GM21447 (cell line): Measurements from ENCODE around the gene LCP2.
A peak's percentile ranks its signal among the peaks of the same experiment; 100 is the strongest.

Experiments used
- ATAC-seq: cut with Tn5 transposase; IDR thresholded peaks from one replicate; pipeline ENCODE4 v1.9.1; 2021; ENCODE audit not compliant: unreplicated experiment

LCP2 gene

GRCh38 chr5:170276140-170276539 lies 21.4 kb downstream of the LCP2 start:
- no peak for ATAC-seq

- no peak for ATAC-seq
Measured at GRCh38 chr5:170275376-170275994, 22.1 kb downstream of the LCP2 start.

- no peak for ATAC-seq
Measured at GRCh38 chr5:170273968-170274710, 23.4 kb downstream of the LCP2 start.

GRCh38 chr5:170270293-170271069 lies 27.1 kb downstream of the LCP2 start:
- no peak for ATAC-seq

- no peak for ATAC-seq
Measured at GRCh38 chr5:170269579-170269978, 28.0 kb downstream of the LCP2 start.

GRCh38 chr5:170268884-170269283 lies 28.7 kb downstream of the LCP2 start:
- no peak for ATAC-seq

- ATAC-seq = no peak
Measured at GRCh38 chr5:170268153-170268689, 29.4 kb downstream of the LCP2 start.

GRCh38 chr5:170267431-170268152 lies 30.0 kb downstream of the LCP2 start:
- peak; percentile 86 for ATAC-seq

GRCh38 chr5:170266570-170267381 lies 30.8 kb downstream of the LCP2 start:
- no peak for ATAC-seq

- no peak for ATAC-seq
Measured at GRCh38 chr5:170265522-170265921, 32.1 kb downstream of the LCP2 start.

- ATAC-seq = no peak
Measured at GRCh38 chr5:170263906-170264305, 33.7 kb downstream of the LCP2 start.

GRCh38 chr5:170262061-170263045 lies 35.2 kb downstream of the LCP2 start:
- ATAC-seq = no peak

GRCh38 chr5:170261528-170262043 lies 36.0 kb downstream of the LCP2 start:
- no peak for ATAC-seq

GRCh38 chr5:170257370-170257769 lies 40.2 kb downstream of the LCP2 start:
- no peak for ATAC-seq

GRCh38 chr5:170256571-170256970 lies 41.0 kb downstream of the LCP2 start:
- ATAC-seq = no peak

GRCh38 chr5:170254056-170254455 lies 43.5 kb downstream of the LCP2 start:
- peak; percentile 96 for ATAC-seq

- no peak for ATAC-seq
Measured at GRCh38 chr5:170252720-170253350, 44.7 kb downstream of the LCP2 start.

- no peak for ATAC-seq
Measured at GRCh38 chr5:170252109-170252508, 45.5 kb downstream of the LCP2 start.
